ES-I3 (cell line): ENCODE data around the gene DMRTC2.

ENCODE experiments used
- H3K36me3 ChIP-seq: 2 replicates; pipeline ENCODE4 v1.6.1; 2013; ENCODE audit warnings: mild to moderate bottlenecking, low read length, control low read depth, moderate library complexity; ENCODE audit not compliant: insufficient read depth
- H3K4me1 ChIP-seq: 2 replicates; pipeline ENCODE4 v1.6.1; 2013; ENCODE audit warnings: mild to moderate bottlenecking, control low read depth, low read length; ENCODE audit not compliant: insufficient read depth
- H3K9ac ChIP-seq: 2 replicates; pipeline ENCODE4 v1.6.1; 2013; ENCODE audit warnings: low read depth, mild to moderate bottlenecking, low read length, moderate library complexity
- H3K9me3 ChIP-seq: 2 replicates; pipeline ENCODE4 v1.6.1; 2013; ENCODE audit warnings: mild to moderate bottlenecking, low read length, moderate library complexity; ENCODE audit not compliant: control insufficient read depth, insufficient read depth

The DMRTC2 gene

GRCh38 chr19:41816761-41817160 lies 28.1 kb upstream of the DMRTC2 start:
- no peaks in the 10 kb centered on the region for H3K9me3 ChIP-seq
- no peaks in the 10 kb centered on the region for H3K36me3 ChIP-seq
- H3K9ac ChIP-seq: no peak overlapping the region
- no peaks in the 10 kb centered on the region for H3K4me1 ChIP-seq

- Histone ChIP-seq H3K4me1 (no peaks in the 10 kb centered on the region), H3K9ac (no peak overlapping the region), H3K36me3 (no peaks in the 10 kb centered on the region), H3K9me3 (no peaks in the 10 kb centered on the region)
Measured at GRCh38 chr19:41821003-41821735, 23.7 kb upstream of the DMRTC2 start.

DNA sequence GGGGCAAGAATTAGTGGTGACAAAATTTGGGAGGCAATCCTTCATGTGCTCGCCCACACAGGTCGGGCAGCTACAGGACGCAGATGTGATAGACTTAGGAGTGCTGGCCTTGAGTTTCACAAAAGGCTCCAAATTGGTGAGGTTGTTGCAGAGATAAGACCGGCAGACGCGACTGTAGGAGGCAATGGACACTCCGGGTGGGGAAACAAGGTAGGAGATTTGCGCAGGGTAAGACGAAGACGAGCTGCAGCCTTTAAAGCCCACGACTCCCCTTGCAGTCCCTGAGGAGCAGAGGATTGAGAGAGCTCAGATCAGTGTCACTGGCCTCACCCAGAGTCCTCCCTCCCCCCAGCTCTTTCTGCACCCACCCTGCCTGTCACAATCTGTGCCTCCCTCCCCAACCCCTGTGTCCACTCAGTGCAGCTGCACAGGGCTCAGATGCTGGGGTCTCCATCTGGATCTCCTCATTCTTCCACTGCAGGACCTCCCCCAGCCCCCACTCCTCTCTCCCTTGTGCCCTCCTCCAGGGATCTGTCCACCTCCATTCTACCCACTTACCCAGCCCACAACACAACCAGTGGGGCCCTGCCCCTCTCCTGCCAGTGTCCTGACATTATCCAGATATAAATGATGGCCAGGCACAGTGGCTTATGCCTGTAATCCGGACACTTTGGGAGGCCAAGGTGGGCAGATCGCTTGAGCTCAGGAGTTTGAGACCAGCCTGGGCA lies 6.7 kb upstream of the DMRTC2 start:
- no peaks in the 10 kb centered on the region for H3K36me3 ChIP-seq
- H3K9ac ChIP-seq: no peak overlapping the region
- no peaks in the 10 kb centered on the region for H3K9me3 ChIP-seq
- peaks cover 4% of the 10 kb centered on the region; the same call in 1 of the 2 replicates for H3K4me1 ChIP-seq

DNA sequence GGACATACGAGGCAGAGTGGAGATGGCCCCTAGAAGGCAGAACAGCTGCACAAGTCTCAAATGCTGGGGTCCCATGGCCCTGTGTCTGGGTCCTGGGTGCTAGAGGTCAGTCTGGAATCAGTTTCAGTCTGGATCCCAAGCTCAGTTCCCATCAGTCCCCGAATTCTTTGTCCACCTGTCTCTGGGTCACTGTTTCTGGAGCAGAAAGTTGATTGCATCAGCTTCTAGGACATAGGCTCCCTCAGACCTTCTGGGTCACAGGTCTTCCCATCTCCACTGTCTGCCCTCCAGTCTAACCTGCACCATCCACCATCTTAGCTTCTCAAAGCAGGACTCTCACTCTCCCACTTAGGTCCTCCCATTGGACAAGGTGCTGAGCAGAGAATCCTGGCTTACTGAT lies 5.6 kb upstream of the DMRTC2 start:
- Histone ChIP-seq H3K9ac (no peak overlapping the region), H3K9me3 (no peaks in the 10 kb centered on the region), H3K4me1 (peaks cover 4% of the 10 kb centered on the region; the same call in 1 of the 2 replicates)

DNA sequence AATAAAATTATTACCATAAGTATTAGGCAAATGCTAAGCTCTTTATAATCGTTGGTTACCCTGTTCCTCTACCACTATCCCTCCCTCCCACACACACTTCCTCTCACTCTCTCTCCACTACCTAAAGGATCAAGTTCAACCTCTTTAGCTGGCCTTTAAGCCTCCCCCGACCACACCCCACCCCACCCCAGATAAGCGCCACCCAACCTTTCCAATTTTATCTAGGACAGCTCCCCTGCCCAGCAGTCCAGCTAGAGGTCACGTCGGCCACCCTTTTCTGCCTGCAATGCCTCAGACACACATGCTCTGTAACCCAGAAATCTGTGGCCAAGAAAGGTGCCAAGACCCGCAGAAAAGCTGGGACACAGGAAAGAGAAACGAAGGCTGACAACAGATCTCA lies 1.5 kb upstream of the DMRTC2 start:
- Histone ChIP-seq H3K9ac (no peak overlapping the region), H3K9me3 (no peaks in the 10 kb centered on the region), H3K36me3 (no peaks in the 10 kb centered on the region), H3K4me1 (no peaks in the 10 kb centered on the region)

More for the DNA sequence above, 5.6 kb upstream of the DMRTC2 start:
- H3K36me3 ChIP-seq: no peaks in the 10 kb centered on the region

GRCh38 chr19:41844601-41845000 lies 241 bp upstream of the DMRTC2 start, which contains the start of gene LYPD4:
LYPD4 (minus strand) TSS chr19:41844683; CDS start chr19:41839285, 5,398 bp downstream.
- Histone ChIP-seq H3K4me1 (no peaks in the 10 kb centered on the region), H3K9ac (no peak within 1 kb of the TSS), H3K36me3 (no peaks in the 10 kb centered on the region), H3K9me3 (no peaks in the 10 kb centered on the region)

DNA sequence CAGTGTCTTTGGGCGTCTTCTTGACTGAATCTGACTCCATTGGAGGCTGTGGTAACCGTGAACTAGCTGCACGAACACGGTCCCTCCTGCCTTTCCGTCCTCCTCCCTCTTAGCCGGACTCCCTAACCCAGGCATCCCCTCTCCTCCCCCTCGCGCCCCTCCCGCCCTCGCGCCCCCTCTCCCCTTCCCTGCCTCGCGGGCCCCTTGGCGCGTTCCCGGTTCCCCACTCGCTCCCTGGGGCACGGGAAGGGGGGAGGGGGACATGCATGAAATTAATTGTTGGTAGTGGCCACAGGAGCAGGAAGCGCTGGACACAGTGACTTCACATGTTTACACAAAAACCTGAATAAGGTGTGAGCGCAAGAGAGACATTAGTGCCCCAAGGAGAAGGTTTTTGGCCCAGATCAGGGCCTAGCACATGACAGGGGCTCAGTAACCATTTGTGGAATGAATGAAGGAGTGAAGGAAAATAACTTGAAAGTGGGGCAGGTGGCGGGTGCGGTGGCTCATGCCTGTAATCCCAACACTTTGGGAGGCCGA lies 279 bp downstream of the DMRTC2 start:
- no peaks in the 10 kb centered on the region for H3K36me3 ChIP-seq
- H3K9ac ChIP-seq: no peak overlapping the region
- no peaks in the 10 kb centered on the region for H3K4me1 ChIP-seq
- H3K9me3 ChIP-seq: no peaks in the 10 kb centered on the region

- Histone ChIP-seq H3K4me1 (no peaks in the 10 kb centered on the region), H3K36me3 (no peaks in the 10 kb centered on the region)
Measured at GRCh38 chr19:41847351-41848105, 2.7 kb downstream of the DMRTC2 start.

GRCh38 chr19:41848666-41849065 lies 3.8 kb downstream of the DMRTC2 start:
- H3K9ac ChIP-seq: no peak overlapping the region
- H3K9me3 ChIP-seq: no peaks in the 10 kb centered on the region
- no peaks in the 10 kb centered on the region for H3K4me1 ChIP-seq

More at GRCh38 chr19:41847351-41848105, 2.7 kb downstream of the DMRTC2 start:
- no peaks in the 10 kb centered on the region for H3K9me3 ChIP-seq
- no peak overlapping the region for H3K9ac ChIP-seq

GRCh38 chr19:41849067-41849466 lies 4.2 kb downstream of the DMRTC2 start:
- Histone ChIP-seq H3K9ac (no peak overlapping the region), H3K4me1 (no peaks in the 10 kb centered on the region), H3K9me3 (no peaks in the 10 kb centered on the region), H3K36me3 (no peaks in the 10 kb centered on the region)

More at GRCh38 chr19:41848666-41849065, 3.8 kb downstream of the DMRTC2 start:
- no peaks in the 10 kb centered on the region for H3K36me3 ChIP-seq

DNA sequence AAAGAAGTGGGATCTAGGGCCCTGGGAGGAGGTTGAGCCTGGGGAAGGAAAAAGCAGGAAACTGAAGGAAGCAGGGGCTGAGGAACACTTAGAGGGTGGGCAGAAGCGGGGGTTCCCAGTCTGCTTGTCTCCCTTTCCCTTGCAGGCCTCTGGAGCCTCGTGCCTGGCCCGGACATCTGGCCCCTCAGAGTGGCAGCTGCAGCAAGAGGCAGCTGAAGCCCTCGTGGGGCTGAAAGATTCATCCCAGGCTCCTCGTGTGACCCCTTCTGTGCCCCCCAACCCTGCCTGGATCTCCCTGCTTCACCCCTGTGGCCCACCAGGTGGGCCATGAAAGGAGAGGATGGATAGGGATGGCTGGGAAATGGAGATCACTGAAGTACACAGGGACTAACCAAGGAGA lies 5.5 kb downstream of the DMRTC2 start:
- H3K4me1 ChIP-seq: no peaks in the 10 kb centered on the region
- no peaks in the 10 kb centered on the region for H3K9me3 ChIP-seq
- H3K9ac ChIP-seq: no peak overlapping the region
- no peaks in the 10 kb centered on the region for H3K36me3 ChIP-seq

DNA sequence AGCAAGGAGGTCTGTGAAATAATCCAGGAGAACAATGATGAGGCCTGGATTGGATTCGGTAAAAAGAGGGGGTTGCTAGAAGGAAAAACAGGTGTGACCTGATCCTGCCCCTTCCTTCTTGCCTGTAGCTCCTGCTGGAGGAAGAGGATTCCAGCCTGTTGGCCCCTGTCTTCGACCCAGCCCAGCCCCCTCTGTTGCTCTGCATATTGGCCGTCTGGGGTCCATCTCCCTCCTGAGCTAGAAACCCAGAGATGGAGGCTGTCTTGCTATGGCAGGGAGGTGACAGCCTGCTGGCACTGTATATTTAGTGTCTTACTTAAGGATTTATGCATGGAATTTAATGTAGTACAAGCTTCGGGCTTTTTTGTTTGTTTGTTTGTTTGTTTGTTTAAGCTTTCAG lies 6.6 kb downstream of the DMRTC2 start:
- no peaks in the 10 kb centered on the region for H3K9me3 ChIP-seq
- no peak overlapping the region for H3K9ac ChIP-seq
- no peaks in the 10 kb centered on the region for H3K36me3 ChIP-seq
- no peaks in the 10 kb centered on the region for H3K4me1 ChIP-seq

- Histone ChIP-seq H3K9me3 (no peaks in the 10 kb centered on the region), H3K36me3 (no peaks in the 10 kb centered on the region), H3K9ac (no peak overlapping the region), H3K4me1 (no peaks in the 10 kb centered on the region)
Measured at GRCh38 chr19:41853344-41853743, 8.5 kb downstream of the DMRTC2 start.

DNA sequence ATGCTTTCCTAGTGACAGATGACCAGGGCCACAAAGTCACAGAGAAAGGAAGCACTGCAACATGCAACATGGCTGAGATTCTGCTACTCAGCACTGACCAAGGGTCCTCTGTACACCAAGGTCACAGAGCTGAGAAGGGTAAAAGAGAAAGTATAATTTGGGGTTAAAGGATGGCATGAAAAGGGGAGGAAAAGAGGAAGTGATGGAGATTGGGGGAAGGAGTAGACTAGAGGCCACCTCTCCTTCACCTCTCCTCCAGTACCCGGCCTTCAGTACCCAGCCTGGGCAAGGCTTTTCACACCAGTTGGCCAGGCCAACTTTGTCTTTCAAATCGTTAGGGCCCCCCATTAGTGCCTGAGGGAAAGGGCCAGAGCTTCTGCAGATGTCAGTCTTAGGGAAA lies 8.9 kb downstream of the DMRTC2 start:
- Histone ChIP-seq H3K9me3 (no peaks in the 10 kb centered on the region), H3K9ac (no peak overlapping the region), H3K4me1 (no peaks in the 10 kb centered on the region), H3K36me3 (no peaks in the 10 kb centered on the region)
